ENCODE results near the gene MIOX.

DNA sequence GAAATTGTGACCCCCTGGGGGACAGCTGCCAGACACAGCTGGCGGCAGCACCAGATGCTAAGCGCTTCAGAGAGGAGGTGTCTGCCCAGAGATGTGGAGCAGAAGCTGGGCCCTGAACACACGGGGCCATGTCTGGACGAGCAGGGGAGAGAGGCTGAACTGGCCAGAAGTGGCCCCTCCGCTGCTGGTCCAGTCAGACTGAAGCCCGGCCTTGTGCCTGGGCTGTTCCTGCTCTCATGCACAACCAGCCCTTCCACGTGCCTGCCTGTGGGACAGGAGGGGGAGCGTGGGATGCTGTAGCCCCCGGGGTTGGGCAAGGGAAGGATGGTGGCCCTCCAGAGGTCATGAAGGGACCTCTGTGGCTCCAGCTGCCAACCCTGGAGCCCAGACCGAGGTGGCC lies 3.6 kb upstream of the MIOX start:
- TF ChIP-seq CTCF (IDR thresholded peaks at IDR 0.05): no peak
- TF ChIP-seq POLR2A (IDR thresholded peaks at IDR 0.05): no peak

All from lower leg skin (tissue), 3 donors.